KMS-11 (cell line): ENCODE data around the gene AUTS2.

Source experiments
- H2AFZ ChIP-seq: fragments of 200-600 bp; sonication (generic); 2 replicates; pipeline ENCODE4 v1.6.1; 2016; ENCODE audit warnings: antibody characterized with exemption, mixed run types, low read depth
- H3K27ac ChIP-seq: fragments of 200-600 bp; sonication (generic); 2 replicates; pipeline ENCODE4 v1.6.1; 2016; ENCODE audit warnings: mild to moderate bottlenecking, mixed run types
- H3K27me3 ChIP-seq: fragments of 200-600 bp; sonication (generic); 2 replicates; pipeline ENCODE4 v1.6.1; 2017; ENCODE audit warnings: mild to moderate bottlenecking, low read depth, mixed run types, moderate library complexity; ENCODE audit not compliant: insufficient read depth
- H3K36me3 ChIP-seq: fragments of 200-600 bp; sonication (generic); 2 replicates; pipeline ENCODE4 v1.6.1; 2017; ENCODE audit warnings: mild to moderate bottlenecking, mixed run types; ENCODE audit not compliant: insufficient read depth
- H3K4me1 ChIP-seq: fragments of 200-600 bp; sonication (generic); 2 replicates; pipeline ENCODE4 v1.6.1; 2016; ENCODE audit warnings: mild to moderate bottlenecking, low read depth, mixed run types; ENCODE audit not compliant: poor library complexity, severe bottlenecking
- H3K4me2 ChIP-seq: fragments of 200-600 bp; sonication (generic); 2 replicates; pipeline ENCODE4 v1.7.0; 2016; ENCODE audit warnings: mild to moderate bottlenecking, mixed run types
- H3K4me3 ChIP-seq: fragments of 200-600 bp; sonication (generic); IDR thresholded peaks from 2 replicates; pipeline ENCODE4 v1.6.1; 2017; ENCODE audit warnings: low read depth, low read length, mixed read lengths; ENCODE audit not compliant: insufficient read depth
- H3K79me2 ChIP-seq: fragments of 200-600 bp; sonication (generic); 2 replicates; pipeline ENCODE4 v1.6.1; 2016; ENCODE audit warnings: low read depth, mixed run types; ENCODE audit not compliant: insufficient read depth
- H3K9ac ChIP-seq: fragments of 200-600 bp; sonication (generic); 2 replicates; pipeline ENCODE4 v1.6.1; 2016; ENCODE audit warnings: mild to moderate bottlenecking, mixed run types
- H4K20me1 ChIP-seq: fragments of 200-600 bp; sonication (generic); 2 replicates; pipeline ENCODE4 v1.6.1; 2016; ENCODE audit warnings: mild to moderate bottlenecking, mixed run types; ENCODE audit not compliant: insufficient read depth
- CTCF ChIP-seq: fragments of 200-600 bp; sonication (generic); conservative IDR thresholded peaks from 2 replicates; pipeline ENCODE4 v1.6.1; 2017; ENCODE audit warnings: low read depth, mild to moderate bottlenecking, antibody characterized with exemption, low read length, moderate library complexity, mixed read lengths

Gene AUTS2

GRCh38 chr7:70744492-70744891 is 1146.2 kb downstream of the AUTS2 start:
- Histone ChIP-seq H3K79me2 (peaks cover 97% of the 10 kb centered on the region), H3K4me1 (peaks cover 57% of the 10 kb centered on the region), H3K4me3 (no peak overlapping the region), H3K9ac (no peak overlapping the region), H2AFZ (no peak overlapping the region), H3K36me3 (peaks cover 6% of the 10 kb centered on the region; the same call in 1 of the 2 replicates), H3K27ac (no peak overlapping the region), H4K20me1 (peaks cover 85% of the 10 kb centered on the region), H3K4me2 (no peak overlapping the region), H3K27me3 (no peaks in the 10 kb centered on the region)
- TF ChIP-seq CTCF, result no peak

GRCh38 chr7:70749831-70750230 is 1151.6 kb downstream of the AUTS2 start:
- Histone ChIP-seq H3K9ac (no peak overlapping the region), H3K4me2 (no peak overlapping the region), H2AFZ (no peak overlapping the region), H4K20me1 (peaks cover 62% of the 10 kb centered on the region), H3K36me3 (peaks cover 6% of the 10 kb centered on the region; the same call in 1 of the 2 replicates), H3K4me3 (no peak overlapping the region), H3K4me1 (peaks cover 72% of the 10 kb centered on the region), H3K27me3 (no peaks in the 10 kb centered on the region), H3K79me2 (peaks cover 96% of the 10 kb centered on the region), H3K27ac (no peak overlapping the region)
- TF ChIP-seq CTCF, result no peak

- Histone ChIP-seq H3K27ac (peak overlapping the region; percentile 45; the same call in 1 of the 2 replicates), H3K4me1 (peaks cover 90% of the 10 kb centered on the region), H3K4me3 (no peak overlapping the region), H3K79me2 (peaks cover 95% of the 10 kb centered on the region), H3K4me2 (peak overlapping the region; percentile 66; the same call in 1 of the 2 replicates), H3K9ac (no peak overlapping the region), H4K20me1 (peaks cover 61% of the 10 kb centered on the region), H2AFZ (no peak overlapping the region), H3K36me3 (peaks cover 3% of the 10 kb centered on the region; the same call in 1 of the 2 replicates), H3K27me3 (no peaks in the 10 kb centered on the region)
- no peak for TF ChIP-seq CTCF
These were observed 1153.6 kb downstream of the AUTS2 start for GRCh38 chr7:70751895-70752294.

DNA sequence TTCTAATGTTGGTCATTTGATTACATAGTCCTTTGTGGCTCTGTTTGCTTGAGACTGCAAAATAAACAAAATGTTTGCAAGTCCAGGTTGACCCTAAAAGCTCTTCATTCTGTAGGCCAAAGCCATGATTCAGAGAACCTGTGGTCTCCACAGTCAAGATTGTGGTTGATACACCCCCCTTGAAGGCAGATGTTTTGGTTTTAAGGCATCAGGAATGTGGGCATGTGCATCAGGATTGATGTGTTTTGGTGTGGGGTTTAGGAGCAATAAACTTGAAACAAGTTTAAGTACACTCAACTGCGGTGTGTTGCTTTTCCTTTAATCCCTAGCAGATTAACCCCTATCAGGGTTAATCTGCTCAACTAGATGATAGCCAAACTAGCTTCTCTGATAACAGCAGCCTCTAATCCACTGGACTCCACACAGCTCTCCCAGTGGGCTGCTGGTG is 1154.5 kb downstream of the AUTS2 start:
- Histone ChIP-seq H3K79me2 (peaks cover 97% of the 10 kb centered on the region), H3K27me3 (no peaks in the 10 kb centered on the region), H3K9ac (no peak overlapping the region), H3K4me1 (peaks cover 94% of the 10 kb centered on the region), H3K4me3 (no peak overlapping the region), H2AFZ (no peak overlapping the region), H3K36me3 (peaks cover 3% of the 10 kb centered on the region; the same call in 1 of the 2 replicates), H3K27ac (peak overlapping the region; percentile 45), H4K20me1 (peaks cover 64% of the 10 kb centered on the region), H3K4me2 (peak overlapping the region; percentile 66)
- TF ChIP-seq CTCF, result no peak
